Mucosa of stomach (tissue), 1 donor: ENCODE results near the gene ZSCAN4.

ENCODE experiments used
- H3K27me3 ChIP-seq: one replicate; pipeline ENCODE4 v1.7.0; 2013; ENCODE audit warnings: mild to moderate bottlenecking, low read length; ENCODE audit not compliant: control insufficient read depth, insufficient read depth
- H3K36me3 ChIP-seq: one replicate; pipeline ENCODE4 v1.7.0; 2013; ENCODE audit warnings: low read length; ENCODE audit not compliant: control insufficient read depth, insufficient read depth
- H3K4me1 ChIP-seq: one replicate; pipeline ENCODE4 v1.7.0; 2013; ENCODE audit warnings: mild to moderate bottlenecking, low read length; ENCODE audit not compliant: control insufficient read depth, insufficient read depth
- H3K4me3 ChIP-seq: one replicate; pipeline ENCODE4 v1.7.0; 2013; ENCODE audit warnings: low read length
- H3K9ac ChIP-seq: one replicate; pipeline ENCODE4 v1.7.0; 2013; ENCODE audit warnings: mild to moderate bottlenecking, low read length, moderate library complexity
- H3K9me3 ChIP-seq: one replicate; pipeline ENCODE4 v1.7.0; 2013; ENCODE audit warnings: mild to moderate bottlenecking, low read length, moderate library complexity; ENCODE audit not compliant: control insufficient read depth
- donor health status: Pancreatic carcinoma.

The ZSCAN4 gene

DNA sequence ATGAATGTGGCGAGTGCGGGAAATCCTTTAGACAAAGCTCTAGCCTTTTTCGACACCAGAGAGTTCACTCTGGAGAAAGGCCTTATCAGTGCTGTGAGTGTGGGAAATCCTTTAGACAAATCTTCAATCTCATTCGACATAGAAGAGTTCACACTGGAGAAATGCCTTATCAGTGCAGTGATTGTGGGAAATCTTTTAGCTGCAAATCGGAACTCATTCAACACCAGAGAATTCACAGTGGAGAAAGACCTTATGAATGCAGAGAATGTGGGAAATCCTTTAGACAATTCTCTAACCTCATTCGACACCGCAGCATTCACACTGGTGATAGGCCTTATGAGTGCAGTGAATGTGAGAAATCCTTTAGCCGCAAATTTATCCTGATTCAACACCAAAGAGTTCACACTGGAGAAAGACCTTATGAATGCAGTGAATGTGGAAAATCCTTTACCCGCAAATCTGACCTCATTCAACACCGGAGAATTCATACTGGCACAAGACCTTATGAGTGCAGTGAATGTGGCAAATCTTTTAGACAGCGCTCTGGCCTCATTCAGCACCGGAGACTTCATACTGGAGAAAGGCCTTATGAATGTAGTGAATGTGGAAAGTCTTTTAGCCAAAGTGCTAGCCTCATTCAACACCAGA lies 18.8 kb downstream of the ZSCAN4 start:
- Histone ChIP-seq H3K36me3 (peaks cover 21% of the 10 kb centered on the region), H3K9me3 (peaks cover 59% of the 10 kb centered on the region)

DNA sequence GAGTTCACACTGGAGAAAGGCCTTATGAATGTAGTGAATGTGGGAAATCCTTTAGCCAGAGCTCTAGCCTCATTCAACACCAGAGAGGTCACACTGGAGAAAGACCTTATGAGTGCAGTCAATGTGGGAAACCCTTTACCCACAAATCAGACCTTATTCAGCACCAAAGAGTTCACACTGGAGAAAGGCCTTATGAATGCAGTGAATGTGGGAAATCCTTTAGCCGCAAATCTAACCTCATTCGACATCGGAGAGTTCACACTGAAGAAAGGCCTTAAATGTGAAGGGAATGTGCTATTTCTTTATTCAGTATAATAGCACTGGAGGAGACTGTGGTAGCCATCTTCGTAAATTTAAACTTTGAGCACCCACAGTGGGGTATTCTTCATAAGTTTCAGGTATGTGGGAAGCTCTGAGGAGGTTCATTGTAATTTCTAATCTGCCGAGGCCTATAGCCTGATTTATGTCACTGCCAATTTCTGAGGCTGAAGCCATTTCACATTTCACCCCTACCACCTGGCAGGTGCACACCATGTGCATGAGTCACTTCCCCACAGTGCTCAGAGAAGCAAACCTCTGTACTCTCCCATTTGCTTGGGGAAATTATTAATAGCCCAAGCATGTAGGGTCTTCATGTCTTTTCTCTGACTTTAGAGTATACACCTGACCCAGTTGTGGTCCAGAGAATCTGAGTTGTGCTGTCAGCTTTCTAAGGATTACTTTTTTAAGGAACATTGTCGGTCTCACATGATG lies 19.5 kb downstream of the ZSCAN4 start:
- Histone ChIP-seq H3K27me3 (no peaks in the 10 kb centered on the region), H3K9ac (no peak overlapping the region), H3K4me1 (peaks cover 3% of the 10 kb centered on the region), H3K36me3 (peaks cover 21% of the 10 kb centered on the region), H3K9me3 (peaks cover 59% of the 10 kb centered on the region), H3K4me3 (no peak overlapping the region)

More for the DNA sequence above, 18.8 kb downstream of the ZSCAN4 start:
- no peaks in the 10 kb centered on the region for H3K27me3 ChIP-seq
- H3K4me3 ChIP-seq, result no peak overlapping the region
- H3K9ac ChIP-seq, result no peak overlapping the region
- peaks cover 10% of the 10 kb centered on the region for H3K4me1 ChIP-seq

DNA sequence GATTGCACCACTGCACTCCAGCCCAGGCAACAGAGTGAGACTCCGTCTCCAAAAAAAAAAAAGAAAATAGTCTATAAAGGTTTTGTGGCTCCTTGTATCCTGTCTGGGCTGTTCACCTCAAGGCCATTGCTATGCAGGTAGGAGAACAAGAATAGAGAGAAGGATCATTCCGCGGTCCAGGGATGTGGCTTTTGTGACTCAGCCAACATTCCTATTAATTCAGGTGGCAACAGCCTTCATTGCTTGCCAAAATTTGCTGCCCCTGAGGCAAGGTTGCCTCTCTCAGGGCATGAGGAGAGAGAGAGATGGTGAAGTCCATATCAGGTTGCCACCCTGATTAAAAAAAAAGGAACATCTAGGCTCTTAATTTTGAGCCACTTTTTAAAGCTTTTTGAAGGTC lies 21.0 kb downstream of the ZSCAN4 start:
- H3K9ac ChIP-seq, result no peak overlapping the region
- peaks cover 19% of the 10 kb centered on the region for H3K36me3 ChIP-seq
- no peaks in the 10 kb centered on the region for H3K4me1 ChIP-seq
- H3K27me3 ChIP-seq, result no peaks in the 10 kb centered on the region
- no peak overlapping the region for H3K4me3 ChIP-seq
- peaks cover 47% of the 10 kb centered on the region for H3K9me3 ChIP-seq

DNA sequence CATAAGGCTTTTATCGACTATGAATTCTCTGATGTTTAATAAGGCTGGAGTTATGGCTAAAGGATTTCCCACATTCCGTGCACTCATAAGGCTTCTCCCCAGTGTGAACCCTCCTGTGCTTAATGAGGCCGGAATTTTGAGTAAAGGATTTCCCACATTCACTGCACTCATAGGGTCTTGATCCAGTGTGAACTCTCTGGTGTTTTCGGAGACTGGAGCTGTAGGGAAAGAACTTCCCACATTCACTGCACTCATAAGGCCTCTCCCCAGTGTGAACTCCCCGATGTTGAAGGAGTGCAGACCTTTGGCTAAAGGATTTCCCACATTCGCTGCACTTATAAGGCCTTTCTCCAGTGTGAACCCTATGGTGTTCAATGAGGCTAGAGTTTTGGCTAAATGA lies 32.9 kb downstream of the ZSCAN4 start:
- Histone ChIP-seq H3K9me3 (peaks cover 9% of the 10 kb centered on the region), H3K4me1 (no peaks in the 10 kb centered on the region), H3K36me3 (no peaks in the 10 kb centered on the region), H3K9ac (no peak overlapping the region), H3K4me3 (no peak overlapping the region), H3K27me3 (no peaks in the 10 kb centered on the region)

DNA sequence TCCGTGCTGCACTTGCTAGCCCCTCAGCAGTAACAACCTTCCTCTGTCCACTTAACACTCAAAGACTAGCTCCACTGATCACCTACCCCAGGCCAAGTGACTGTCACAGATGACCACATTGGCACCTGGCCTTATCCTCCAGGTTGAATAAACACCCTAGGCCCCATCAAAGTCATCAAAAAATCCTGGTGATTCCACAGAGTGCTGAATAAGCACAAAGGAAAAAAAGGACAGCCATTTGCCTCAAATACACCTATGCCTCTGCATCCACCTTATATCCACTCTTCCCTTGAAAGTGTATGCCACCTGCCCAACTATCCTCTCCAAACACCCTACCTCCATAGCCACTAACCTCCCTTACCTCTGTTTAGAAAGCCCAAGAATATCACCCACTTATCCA lies 37.6 kb downstream of the ZSCAN4 start:
- Histone ChIP-seq H3K9ac (no peak overlapping the region), H3K9me3 (peaks cover 9% of the 10 kb centered on the region), H3K4me3 (no peak overlapping the region), H3K27me3 (no peaks in the 10 kb centered on the region), H3K36me3 (no peaks in the 10 kb centered on the region), H3K4me1 (no peaks in the 10 kb centered on the region)

DNA sequence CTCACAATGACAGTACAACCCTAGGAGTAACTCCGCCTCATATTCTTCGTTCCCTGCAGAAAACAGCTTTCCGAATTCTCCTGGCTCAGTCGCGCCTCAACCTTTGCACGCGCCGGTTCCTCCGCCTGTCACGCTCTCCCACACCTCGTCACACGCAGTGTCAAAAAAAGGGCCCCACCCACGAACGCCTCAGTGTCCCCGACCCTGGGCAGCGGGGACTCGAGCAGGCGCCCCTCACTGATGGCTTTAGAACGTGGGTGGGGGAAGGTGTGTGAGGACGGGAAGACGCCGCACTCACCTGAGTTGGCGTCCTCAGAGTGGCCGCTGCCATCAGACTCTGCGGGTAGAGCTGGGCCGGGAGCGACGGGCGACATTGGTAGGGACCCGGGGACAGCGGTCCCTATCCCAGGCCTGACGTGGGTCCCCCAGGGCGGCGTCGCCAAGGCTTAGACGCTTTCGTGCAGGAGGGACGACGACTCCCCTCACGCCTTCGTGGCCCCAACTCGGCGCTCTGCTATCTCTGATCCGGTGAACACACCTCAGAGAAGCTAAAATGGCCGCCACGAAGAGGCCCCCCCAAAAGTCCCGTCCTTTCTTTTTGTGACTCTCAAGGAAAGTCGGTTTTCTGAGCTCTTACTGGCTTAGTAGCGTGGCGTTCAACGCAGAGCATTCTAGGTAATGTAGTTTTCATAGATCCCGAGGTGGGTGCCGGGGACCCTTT lies 40.1 kb downstream of the ZSCAN4 start, which contains the start of gene ZNF154:
TSS of gene ZNF154 (minus strand) at position 564 of the 721 bp plus-strand sequence. CDS start at position 331, 233 bp downstream.
- no peaks in the 10 kb centered on the region for H3K36me3 ChIP-seq
- H3K9me3 ChIP-seq, result peaks cover 4% of the 10 kb centered on the region
- H3K4me1 ChIP-seq, result no peaks in the 10 kb centered on the region
- peak within 1 kb of the TSS; percentile 11 for H3K4me3 ChIP-seq
- no peaks in the 10 kb centered on the region for H3K27me3 ChIP-seq
- peak within 1 kb of the TSS; percentile 65 for H3K9ac ChIP-seq

DNA sequence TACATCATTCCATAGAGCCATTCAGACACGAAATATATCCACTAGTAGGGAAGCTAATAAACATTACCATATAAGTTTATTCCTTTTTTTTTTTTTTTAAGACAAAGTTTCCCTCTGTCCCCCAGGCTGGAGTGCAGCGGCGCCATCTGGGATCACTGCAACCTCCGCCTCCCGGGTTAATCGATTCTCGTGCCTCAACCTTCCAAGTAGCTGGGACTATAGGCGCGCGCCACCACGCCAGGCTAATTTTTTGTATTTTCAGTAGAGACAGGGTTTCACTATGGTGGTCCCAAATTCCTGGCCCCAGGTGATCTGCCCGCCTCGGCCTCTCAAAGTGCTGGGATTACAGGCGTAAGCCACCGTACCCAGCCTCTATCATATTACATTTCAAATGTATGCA lies 40.9 kb downstream of the ZSCAN4 start:
- Histone ChIP-seq H3K9ac (peak overlapping the region; percentile 65), H3K27me3 (no peaks in the 10 kb centered on the region), H3K9me3 (no peaks in the 10 kb centered on the region), H3K4me1 (no peaks in the 10 kb centered on the region), H3K36me3 (no peaks in the 10 kb centered on the region), H3K4me3 (no peak overlapping the region)

DNA sequence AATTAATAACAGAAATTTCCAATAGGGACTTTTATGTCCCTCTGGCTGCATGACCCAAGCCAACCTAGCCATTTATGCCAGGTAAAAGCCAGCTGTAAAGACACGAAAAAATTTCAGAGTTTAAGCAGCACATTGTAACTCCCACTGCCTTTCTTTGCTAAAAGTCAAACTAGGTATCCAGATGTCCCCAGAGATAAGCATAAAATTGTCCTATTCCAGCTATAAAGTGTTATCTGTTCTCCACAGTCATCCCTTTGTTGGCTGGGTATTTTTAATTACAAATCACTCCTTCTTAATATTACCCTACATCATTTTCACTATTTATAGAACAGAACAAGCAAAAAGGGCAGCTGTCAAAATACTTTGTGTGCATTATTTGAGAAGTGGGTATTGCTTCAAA lies 43.5 kb downstream of the ZSCAN4 start:
- H3K36me3 ChIP-seq, result no peaks in the 10 kb centered on the region
- no peak overlapping the region for H3K4me3 ChIP-seq
- no peak overlapping the region for H3K9ac ChIP-seq
- no peaks in the 10 kb centered on the region for H3K9me3 ChIP-seq
- H3K4me1 ChIP-seq, result no peaks in the 10 kb centered on the region
- H3K27me3 ChIP-seq, result no peaks in the 10 kb centered on the region

DNA sequence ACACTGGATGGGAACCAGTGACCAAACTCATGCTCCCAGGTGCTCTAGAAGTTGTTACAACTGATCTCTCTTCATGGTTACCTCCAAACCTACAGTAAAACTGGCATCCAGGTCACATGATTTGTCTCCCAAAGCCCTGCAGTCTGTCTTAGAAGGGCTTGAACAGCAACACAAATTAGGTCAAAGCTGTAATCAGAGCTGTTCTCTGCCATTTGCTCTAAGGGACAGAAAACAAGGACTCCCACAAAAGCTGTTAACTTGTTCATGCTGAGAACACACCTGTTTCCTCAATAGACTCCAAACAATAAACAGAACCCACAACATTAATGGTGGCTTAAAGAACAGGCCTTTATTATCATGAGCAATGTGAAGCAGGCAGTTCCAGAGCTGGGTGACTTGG lies 50.7 kb downstream of the ZSCAN4 start:
- Histone ChIP-seq H3K27me3 (no peaks in the 10 kb centered on the region), H3K9ac (no peak overlapping the region), H3K9me3 (peaks cover 22% of the 10 kb centered on the region), H3K4me1 (no peaks in the 10 kb centered on the region), H3K36me3 (peaks cover 17% of the 10 kb centered on the region), H3K4me3 (no peak overlapping the region)

DNA sequence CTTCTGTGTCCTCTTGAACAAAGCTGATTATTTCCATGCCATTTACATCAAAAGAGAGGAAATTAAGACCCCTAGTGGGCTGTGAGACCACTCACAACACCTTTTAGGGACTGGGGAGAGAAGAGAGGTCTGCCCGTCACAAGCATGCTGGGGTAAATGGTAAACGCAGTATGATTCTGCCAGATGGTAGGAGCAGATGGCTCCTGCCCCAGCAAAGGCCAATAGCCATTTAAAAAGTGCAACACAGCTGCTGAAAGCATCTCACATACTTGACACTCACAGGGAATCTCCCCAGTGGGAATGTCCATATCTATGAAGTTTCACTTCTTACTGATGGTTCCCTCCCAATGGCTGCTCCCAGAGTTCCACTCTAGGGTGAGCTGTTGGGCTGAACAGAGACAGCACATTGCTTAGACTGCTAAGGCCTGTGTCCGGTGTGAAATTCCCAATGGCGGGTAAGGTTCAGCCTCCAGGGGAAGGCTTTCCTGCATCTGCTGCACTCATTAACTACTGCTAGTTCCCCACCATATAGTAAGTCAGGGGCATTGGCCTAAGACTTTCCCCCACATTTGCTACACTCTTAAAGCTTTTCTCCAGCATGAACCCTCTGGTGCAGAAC lies 51.3 kb downstream of the ZSCAN4 start:
- Histone ChIP-seq H3K36me3 (peaks cover 17% of the 10 kb centered on the region), H3K27me3 (no peaks in the 10 kb centered on the region), H3K9me3 (peaks cover 22% of the 10 kb centered on the region), H3K4me3 (no peak overlapping the region), H3K4me1 (no peaks in the 10 kb centered on the region), H3K9ac (no peak overlapping the region)

DNA sequence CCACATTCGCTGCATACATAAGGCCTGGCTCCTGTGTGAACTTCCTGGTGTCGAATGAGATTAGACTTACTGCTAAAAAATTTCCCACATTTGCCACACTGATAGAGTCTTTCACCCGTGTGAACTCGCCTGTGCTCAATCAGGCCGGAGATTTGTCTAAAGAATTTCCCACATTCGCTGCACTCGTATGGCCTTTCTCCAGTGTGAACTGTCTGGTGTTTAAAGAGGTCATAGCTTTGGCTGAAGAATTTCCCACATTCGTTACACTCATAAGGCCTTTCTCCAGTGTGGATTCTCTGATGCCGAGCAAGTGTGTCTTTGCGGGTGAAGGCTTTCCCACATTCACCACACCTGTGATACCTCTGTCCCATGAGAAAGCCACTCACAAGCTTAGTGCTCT lies 52.1 kb downstream of the ZSCAN4 start:
- no peaks in the 10 kb centered on the region for H3K27me3 ChIP-seq
- no peak overlapping the region for H3K9ac ChIP-seq
- H3K4me1 ChIP-seq, result no peaks in the 10 kb centered on the region
- H3K4me3 ChIP-seq, result no peak overlapping the region
- peaks cover 17% of the 10 kb centered on the region for H3K36me3 ChIP-seq
- H3K9me3 ChIP-seq, result peaks cover 22% of the 10 kb centered on the region
